ENCODE measurements around the gene GPSM1.
"Not testable (repeated sequence)": the region's sequence is repeated elsewhere in the genome, so short reads cannot be mapped to it uniquely, and the experiment has no call there.

GPSM1 gene

DNA sequence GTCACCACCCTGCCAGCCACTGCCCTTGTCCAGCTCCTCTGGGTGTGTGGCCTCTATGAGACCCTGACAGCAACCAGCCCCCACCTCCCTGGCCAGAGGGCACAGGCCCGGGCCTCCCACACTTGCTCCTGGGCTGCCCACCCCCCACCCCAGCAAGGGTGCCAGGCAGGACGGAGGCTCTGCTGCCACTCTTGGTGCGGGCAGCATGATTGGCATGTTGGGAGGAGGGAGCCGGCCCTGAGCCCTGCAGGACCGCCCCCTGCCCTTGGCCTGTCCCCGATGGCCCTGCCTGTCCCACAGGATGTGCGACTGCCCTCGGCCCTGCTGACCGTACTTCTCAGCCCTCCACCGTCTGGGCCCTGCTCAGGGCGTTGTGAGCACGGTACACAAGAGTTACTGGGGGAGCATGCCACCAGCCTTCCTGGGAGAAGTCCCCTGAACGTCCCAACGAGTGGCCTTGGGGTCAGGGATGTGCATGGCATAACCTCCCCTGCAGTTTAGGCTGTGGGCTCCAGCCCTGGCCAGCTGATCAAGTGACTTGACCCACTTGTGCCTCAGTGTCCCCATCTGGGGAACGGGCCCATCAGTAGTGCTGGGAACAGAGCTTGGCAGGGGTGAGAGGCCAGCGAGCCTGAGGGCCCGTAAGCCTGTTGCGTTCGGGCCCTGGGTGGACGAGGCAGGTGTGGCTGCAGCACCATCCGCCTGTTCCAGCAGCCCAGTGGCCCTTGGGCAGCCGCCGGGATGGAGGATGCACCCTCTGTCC is 16.0 kb downstream of the GPSM1 start:
- peak in 2 of 51 donors; percentile 19 to 47 for DNase-seq

DNA sequence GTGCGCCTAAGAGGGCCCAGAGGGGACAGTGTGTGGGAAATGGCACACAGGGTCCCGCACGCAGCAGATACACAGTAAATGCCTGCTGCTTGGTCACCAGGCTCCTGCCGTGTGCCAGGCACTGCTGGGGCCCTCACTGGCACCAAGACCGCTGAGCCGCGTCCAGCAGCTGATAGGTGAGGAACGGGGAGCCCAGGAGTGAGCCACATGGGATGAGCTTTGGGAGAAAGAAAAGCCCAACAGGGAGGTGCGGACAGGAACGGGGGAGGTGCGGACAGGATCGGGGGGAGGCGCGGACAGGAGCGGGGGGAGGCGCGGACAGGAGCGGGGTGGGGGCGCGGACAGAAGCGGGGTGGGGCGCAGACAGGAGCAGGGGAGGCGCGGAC is 16.5 kb downstream of the GPSM1 start:
- no peak for DNase-seq

DNA sequence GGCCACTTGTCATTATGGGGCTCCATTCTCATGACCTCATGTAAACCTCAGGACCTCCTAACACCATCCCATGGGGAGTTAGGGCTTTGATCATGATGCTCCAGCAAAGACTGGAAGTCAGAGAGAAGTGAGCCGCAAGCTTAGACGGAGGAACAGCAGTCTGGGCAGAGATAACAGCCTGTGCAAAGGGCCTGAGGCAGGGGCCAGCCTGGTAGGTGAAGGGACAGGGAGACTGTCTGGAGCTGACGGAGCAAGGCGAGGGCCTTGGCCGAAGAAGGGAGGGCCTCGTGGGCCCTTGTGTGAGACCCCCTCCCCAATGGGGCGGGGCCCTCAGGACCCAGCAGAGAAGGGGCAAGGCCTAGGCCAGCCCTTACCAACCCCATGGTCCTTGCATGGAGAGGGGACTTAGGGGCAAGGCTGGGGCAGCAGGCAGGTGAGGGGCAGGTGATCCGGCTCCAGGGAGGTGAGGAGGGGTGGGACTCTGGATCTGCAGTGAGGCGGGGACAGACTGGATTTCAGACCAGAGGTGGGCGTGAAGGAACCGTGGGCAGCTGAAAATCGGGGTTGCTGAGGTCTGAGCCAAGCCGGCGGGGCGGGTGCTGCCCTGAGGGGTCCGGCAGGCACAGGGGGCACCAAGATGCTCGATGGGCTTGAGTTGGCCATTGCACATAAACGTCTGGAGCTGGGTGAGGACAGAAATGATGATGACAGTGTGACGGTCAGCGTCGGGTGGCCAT is 17.4 kb downstream of the GPSM1 start:
- DNase-seq = no peak

DNA sequence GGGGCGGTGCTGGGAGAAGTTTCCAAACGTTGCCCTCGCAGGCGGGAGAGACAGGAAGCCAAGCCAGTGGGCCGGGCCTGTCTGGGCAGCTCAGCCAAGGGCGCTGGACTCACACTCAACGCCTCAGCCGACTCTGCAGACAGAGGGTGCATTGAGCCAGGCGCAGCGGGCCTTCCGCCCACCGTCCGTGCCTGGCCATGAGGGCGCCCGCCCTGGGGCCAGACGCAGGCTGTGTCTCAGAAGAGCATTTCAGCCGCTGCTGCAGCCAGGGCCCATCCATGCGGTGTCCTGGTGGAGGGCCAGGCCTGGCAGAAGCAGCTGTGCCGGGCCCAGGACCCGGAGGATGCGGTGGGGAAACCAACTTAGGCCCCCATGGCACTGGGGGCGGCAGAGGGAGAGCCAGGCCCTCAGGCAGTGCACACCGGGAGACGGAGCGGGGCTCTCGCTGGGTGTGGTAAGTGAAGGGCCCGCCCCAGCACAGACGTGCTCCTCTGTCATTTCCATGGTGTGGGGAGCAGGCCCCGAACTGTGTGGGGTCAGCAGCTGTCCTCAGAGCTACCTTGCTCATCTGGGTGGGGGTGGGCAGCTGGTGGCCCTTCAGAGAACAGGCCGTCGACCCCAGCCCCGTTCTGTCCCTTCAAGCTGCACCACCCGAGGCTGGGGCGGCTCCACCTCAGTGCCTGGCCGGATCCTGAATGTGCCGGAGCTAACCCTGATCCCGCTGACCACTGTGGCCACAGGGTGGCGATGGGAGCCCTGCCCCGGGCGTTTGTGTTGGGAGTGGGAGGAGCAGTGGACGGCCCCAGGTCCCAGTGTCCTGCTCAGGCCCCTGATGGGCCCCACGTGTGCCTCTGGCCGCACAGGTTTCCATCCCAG is 18.2 kb downstream of the GPSM1 start:
- DNase-seq = peak in 49 of 51 donors; percentile 27 to 94 (median 77)

DNA sequence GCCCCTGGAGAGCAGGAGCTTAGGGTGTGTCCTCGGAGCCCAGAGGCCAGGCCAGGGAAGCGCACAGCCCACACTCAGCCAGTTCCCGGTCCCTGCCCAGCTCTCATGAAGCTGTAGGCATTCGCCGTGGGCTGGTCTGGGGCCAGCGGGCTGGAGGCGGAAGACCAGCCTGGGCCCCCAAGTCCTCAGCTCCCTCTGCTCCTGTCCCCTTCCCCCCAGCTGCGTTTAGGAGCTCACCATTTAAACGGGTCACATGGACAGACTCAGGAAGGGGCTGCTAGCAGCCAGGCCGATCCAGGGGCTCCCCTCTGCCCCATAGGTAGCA is 18.8 kb downstream of the GPSM1 start:
- DNase-seq = no peak

DNA sequence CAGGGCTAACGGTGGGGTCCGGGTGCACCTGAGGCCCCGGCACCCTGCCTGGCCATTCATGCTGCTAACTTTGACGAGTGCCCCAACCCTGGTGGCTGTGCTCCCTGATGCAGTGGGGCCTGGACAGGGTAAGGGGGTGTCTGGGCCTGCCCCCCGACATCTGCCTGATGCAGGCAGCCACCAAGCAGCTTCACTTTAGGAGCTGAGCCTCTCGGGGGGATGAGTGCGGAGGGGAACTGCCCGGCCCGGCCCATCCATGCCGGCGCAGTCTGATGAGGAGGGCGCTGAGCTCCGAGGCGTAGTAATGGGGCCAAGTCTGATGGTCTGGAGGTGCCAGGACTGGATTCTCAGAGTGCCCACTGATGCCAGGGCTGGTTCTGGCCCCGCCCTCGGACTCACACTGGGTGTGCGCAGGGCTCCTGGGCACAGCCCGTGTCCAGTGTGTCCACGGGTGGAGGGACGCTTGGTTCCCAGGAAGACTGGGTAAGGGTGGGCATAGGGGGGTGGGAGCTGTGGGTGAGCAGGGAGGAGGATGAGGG is 19.7 kb downstream of the GPSM1 start:
- DNase-seq = peak in 1 of 51 donors; percentile 17

DNA sequence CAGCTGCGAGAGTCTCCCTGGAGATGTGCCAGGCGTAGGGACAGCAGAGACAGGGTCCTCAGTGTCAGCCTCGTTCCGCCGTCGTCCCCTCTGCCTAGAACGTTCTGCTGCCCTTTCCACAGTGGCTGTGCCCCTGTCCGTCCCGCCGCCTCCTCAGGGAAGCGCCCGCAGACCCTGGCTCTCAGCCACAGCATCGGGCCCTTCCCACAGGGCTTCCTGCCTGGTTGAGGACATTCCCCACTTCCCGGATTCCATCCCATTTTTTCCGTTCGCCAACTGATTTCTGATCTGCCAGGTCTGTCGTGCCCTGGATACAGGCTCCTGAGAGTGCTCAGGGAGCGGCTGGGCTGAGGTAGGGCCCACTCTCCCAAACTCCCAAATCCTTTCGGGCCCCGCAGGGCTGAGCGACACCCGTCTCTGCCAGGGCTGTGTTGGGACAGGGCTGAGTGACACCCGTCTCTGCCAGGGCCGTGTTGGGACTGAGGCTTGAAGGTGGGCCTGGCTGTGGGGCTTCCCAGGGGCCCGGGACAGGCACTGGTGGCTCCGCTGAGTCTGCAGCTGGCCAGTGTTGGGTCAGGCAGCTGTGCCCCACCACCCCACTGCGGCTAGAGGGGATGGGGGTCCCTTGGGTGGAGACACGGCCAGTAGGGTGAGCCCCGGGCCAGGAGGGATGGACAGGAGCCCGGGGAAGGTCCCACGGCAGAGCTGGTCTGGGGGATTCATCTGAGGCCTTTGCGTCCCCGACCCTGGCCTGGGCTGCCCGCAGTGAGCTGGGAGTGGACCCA is 20.3 kb downstream of the GPSM1 start:
- DNase-seq = no peak

DNA sequence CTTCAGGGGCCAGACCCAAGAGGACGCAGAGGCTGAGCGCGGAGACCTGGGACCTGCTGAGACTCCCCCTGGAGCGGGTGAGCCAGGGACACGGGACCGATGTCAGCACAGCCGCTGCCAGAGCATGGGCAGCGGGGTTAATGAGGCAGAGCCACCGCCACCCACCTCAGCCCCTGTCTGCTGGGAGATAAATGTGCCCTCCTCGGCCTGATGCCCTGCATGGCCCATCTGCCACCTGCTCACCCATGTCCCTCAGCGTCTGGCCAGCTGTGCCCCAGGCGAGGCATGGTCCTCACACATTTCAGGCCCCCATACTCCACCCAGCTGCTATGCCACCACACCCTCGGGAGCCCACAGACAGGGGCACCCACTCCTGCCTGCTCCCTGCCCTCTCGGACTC is 21.4 kb downstream of the GPSM1 start:
- no peak for DNase-seq

DNA sequence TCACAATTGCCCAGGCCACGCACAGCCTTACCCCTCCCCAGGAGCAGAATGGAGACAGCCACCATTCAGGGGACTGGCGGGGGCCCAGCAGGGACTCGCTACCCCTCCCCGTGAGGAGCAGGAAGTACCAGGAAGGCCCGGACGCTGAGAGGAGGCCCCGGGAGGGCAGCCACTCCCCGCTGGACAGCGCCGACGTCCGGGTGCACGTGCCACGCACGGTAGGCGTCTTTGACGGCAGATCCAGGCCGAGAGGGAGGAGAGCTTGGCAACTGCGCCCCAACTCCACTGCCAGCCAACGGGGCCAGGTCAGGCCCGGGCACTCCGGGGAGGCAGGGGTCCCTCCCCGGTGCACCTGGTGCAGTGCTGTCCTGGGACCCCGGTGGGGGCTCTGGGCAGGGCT is 22.2 kb downstream of the GPSM1 start:
- no peak for DNase-seq

DNA sequence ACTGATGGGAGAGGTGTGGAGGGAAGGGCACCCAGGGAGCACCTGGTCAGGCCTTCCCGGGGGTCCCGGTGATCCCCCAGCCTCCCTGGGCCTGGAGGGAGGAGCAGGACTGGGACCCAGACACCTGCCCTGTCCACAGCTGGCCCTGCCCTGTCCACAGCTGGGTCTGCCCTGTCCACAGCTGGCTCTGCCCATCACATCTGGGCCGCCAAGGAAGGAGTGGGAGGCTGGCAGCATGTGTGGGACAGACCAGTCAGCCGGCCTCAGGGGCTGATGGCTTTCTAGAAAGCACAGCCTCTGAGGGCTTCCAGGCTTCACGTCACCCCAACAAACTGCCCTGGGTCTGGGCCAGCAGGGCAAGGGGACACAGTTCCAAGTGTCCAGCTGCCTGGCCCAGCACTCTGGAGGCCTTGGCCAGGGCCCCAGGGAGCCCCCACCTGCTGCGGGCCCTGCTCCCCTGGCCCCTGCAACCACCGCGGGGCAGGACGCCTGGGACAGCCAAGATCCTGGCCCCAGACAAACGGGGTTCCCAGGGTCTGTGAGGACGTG is 24.0 kb downstream of the GPSM1 start:
- peak in 3 of 51 donors; percentile 22 to 40 (median 38) for DNase-seq

DNA sequence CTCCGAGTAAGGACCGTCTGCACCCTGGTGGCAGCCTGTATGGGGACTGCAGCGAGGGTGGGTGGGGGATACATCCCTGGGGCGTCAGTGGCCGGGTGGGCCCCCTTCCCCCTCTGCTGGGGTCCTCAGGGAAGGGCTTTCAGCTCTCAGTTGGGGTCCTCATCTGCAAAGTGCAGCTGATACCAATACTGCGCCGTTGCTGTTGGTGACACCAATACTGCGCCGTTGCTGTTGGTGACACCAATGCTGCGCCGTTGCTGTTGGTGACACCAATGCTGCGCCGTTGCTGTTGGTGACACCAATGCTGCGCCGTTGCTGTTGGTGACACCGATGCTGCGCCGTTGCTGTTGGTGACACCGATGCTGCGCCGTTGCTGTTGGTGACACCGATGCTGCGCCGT is 24.5 kb downstream of the GPSM1 start:
- not testable (repeated sequence) for DNase-seq

DNA sequence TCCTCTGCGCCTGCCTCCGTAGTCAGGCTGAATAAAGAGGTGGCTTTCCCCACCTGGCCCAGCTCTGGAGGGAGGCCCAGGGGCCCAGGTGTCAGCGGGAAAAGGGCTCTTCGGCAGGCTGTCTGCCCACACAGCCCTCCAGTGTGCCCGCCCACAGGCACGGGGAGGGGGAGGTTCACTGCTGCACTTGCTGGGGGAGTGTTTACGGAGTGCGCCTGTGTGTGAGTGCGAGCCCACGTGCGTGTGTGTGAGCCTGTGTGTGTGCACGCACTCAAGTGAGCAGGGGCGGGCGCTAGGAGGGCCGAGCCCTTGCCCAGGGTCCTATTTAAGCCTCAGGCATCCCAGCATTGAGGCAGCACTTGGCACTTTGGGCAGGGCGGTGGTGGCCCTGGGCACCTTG is 25.3 kb downstream of the GPSM1 start:
- DNase-seq = no peak

DNA sequence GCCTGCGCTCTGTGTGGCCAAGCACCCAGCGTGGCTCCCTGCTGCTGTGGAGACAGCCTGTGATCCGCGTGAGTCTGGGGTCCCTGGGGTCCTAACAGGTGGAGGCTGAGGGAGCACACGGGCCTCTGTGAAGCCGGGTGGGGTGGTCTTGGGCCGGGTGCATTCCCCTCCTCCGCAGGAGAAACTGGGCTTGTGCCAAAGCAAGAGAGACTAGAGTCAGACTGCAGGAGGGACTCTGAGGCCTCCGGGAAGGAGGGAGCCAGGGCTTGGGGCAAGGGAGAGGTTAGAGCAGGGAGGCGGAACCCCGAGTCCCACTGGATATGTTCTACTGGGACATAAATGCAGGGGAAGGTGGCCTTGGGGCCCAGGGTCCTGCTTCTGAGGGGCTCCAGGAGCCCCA is 25.7 kb downstream of the GPSM1 start:
- no peak for DNase-seq

DNA sequence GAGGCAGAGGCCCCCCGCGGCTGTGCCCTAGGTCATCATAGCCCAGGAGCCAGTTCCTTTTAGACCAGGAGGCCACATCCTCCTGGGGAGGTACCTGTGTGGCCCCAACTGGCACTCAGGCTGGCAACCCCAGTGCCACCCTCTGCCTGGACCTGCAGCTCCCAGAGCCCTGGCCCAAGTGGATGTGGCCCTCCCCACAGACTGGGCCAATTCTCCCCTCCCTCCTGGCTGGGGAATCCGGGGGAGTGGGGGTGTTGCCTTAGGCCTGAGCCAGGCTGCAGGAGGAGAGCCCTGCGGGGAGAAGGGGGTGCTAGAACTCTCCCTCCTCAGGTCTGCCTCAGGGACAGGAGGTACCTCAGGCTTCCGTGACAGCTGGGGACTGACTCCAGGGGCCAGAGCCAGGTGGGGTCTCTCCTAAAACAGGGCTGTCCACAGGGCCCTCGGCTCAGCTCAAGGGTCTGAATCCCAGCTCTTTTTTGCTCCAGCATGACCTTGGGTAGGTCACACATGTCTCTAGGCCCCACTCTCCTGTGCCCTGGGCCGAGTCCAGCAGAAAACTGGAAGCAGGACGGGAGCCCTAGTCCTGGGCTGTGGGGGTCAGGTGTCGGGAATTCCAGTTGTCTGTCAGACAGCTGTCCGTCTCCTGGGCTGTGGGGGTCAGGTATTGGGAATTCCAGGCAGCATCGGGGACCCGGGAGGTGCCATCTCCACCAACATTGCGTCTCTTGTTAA is 26.6 kb downstream of the GPSM1 start:
- DNase-seq = no peak

DNA sequence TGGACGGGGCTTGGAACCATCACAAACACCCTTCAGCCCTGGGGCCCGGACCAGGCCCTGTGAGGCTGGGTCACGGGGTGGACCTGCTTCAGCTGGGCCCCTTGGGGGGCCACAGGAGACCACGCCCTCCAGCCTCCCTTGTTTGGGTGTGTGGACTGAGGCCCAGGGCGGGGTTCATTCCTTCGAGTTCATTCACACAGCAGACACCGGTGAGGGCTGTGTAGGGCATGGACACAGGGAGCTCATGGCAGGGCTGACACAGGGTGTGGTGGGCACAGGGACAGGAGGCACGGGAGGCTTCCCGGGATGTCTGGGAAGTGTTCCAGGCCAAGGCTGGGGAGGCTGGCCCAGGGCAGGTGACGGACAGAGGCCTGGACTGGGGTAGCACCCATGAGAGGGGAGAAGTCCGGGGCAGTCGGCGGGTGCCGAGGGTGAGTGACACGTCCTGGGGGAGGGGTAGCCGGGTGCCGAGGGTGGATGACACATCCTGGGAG is 27.3 kb downstream of the GPSM1 start:
- DNase-seq = no peak

DNA sequence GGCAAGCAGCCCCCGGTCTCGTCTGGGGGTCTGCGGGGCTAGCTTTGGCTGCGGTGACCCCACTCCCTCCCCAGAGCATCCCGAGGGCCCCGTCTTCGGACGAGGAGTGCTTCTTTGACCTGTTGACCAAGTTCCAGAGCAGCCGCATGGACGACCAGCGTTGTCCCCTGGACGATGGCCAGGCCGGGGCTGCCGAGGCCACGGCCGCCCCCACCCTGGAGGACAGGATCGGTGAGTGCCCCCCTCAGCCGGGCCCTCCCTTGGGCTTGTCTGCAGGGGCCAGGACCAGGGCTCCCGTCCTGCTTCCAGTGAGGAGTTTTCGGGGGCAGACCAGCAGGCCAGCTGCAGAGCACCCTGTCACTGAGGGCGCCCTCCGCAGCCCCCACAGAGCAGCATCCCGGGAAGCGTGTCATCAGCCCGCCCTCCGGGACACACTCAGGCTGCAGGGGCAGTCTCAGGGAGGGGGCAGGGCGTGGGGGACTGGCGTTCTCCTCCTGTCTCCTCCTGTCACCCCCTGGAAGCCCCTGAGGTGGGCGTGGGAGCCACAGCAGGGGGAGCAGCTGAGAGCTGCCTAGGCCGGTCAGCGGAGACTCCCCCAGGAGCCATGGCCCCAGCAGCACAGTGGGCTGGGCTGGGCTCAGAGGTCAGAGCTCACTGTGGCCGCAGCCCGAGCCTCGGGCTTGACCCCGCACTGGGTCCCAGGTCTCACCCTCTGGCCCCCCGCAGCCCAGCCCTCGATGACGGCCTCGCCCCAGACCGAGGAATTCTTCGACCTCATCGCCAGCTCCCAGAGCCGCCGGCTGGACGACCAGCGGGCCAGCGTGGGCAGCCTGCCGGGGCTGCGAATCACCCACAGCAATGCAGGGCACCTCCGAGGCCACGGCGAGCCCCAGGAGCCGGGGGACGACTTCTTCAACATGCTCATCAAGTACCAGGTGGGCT is 28.5 kb downstream of the GPSM1 start:
- no peak for DNase-seq

DNA sequence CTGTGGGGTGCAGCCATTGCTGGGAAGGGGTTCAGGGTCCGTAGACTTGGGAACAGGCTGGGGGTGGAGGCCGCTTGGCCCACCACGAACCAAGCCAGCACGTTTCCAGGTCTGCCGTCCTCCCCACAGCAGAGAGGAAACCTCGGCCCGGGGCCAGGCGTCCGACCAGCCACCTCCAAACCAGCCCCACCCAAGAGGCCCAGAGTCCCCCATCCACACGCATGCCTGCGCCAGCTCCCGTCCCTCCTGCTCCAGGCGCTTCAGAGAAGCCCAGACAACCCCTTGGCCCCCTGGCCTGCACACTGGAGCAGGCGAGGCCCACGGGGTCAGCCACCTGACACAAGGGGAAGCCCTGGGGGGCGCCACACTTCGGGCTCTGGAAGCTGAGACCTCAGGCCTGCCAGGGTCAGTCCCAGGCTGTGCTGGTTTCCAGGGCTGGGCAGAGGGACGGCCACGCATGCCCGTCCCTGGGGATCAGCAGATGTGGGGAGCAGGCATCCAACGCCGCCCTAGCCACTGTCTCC is 29.9 kb downstream of the GPSM1 start:
- DNase-seq = no peak

DNA sequence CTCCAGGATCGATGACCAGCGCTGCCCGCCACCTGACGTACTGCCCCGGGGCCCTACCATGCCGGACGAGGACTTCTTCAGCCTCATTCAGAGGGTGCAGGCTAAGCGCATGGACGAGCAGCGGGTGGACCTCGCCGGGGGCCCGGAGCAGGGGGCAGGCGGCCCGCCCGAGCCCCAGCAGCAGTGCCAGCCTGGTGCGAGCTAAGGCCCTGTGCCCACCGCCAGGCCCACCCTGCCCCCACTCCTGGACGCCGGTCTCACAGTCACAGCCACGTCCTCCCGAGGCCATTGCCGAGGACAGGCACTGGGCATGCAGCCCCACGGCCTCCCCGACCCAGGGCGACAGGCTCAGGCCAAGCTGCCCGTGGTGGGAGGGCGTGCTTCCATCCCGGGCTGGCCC is 30.7 kb downstream of the GPSM1 start:
- DNase-seq = no peak

DNA sequence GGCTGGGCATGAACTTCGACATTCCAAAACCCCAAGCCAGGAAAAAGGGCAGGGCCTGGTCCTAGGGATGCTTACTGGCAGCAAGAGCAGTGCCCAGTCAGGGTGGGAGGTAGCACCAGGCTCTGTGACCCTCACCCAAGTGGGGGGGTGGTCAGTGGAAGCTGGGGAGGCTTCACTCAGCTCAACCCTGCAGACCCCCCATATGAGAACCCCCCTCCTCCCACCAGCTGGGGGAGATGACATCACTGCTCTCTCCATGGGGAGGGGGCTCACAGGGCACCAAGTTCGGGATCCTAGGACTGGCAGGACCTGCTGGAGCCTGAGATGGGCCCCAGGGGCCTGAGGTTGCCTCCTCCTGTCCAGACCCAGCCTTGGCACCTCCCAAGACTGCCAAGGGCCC is 31.5 kb downstream of the GPSM1 start:
- no peak for DNase-seq
